Measurements from ENCODE around the gene IPO13.

DNA sequence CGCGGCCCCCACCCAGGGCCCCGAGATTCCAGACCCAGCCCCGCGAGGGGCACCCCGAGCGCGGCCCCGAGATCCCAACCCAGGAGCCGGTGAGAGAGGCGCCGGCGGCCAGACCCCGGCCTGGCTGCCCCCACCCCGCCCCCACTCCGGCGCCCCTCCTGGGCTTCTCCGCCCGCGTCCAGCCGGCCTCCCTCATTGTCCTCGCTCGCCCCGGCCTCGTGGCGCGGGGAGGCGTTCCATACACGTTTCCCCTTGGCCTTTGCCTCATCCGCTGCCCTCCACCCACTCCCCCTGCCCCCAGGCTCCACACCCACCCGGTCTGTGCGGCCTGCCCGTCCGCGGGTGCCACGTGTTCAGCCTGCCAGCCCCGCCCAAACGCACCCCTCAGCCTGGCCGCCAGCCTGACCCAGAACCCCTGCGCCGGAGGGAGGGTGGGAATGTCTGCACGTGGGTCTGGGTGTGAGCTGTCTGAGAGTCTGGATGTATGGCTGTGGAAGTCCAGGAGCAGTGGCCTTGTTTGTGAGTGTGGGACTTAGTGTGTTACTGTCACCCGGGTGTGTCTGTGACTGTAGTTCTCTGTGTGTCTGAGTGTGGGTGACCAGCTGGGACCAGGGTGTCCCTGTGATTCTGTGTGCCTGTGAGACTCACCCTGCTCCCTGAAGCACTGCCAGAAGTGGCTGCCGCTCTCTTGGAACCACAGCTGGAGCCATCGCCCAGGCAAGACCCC lies 32.9 kb downstream of the IPO13 start:
- TF ChIP-seq, protein P1, sequence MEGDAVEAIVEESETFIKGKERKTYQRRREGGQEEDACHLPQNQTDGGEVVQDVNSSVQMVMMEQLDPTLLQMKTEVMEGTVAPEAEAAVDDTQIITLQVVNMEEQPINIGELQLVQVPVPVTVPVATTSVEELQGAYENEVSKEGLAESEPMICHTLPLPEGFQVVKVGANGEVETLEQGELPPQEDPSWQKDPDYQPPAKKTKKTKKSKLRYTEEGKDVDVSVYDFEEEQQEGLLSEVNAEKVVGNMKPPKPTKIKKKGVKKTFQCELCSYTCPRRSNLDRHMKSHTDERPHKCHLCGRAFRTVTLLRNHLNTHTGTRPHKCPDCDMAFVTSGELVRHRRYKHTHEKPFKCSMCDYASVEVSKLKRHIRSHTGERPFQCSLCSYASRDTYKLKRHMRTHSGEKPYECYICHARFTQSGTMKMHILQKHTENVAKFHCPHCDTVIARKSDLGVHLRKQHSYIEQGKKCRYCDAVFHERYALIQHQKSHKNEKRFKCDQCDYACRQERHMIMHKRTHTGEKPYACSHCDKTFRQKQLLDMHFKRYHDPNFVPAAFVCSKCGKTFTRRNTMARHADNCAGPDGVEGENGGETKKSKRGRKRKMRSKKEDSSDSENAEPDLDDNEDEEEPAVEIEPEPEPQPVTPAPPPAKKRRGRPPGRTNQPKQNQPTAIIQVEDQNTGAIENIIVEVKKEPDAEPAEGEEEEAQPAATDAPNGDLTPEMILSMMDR (conservative IDR thresholded peaks at IDR 0.05 in 1 of 2, IDR thresholded peaks at IDR 0.05 in 1 of 2; ENCODE audit: low read depth in 1 of 2, low read length in 2 of 2) = no peak
- no peak for TF ChIP-seq EZH2 (IDR thresholded peaks at IDR 0.05; ENCODE audit: low read length, missing control alignments)
